Activated CD4-positive, alpha-beta T cell treated with anti-CD3 and anti-CD28 coated beads, Interleukin-2, amount 50 U/mL, for 1 hour (primary cell): ENCODE data around the gene SASH1.

Experiments
- DNase-seq: peaks from one replicate; pipeline ENCODE4 v3.0.0-alpha.2; 2020

The SASH1 gene

DNA sequence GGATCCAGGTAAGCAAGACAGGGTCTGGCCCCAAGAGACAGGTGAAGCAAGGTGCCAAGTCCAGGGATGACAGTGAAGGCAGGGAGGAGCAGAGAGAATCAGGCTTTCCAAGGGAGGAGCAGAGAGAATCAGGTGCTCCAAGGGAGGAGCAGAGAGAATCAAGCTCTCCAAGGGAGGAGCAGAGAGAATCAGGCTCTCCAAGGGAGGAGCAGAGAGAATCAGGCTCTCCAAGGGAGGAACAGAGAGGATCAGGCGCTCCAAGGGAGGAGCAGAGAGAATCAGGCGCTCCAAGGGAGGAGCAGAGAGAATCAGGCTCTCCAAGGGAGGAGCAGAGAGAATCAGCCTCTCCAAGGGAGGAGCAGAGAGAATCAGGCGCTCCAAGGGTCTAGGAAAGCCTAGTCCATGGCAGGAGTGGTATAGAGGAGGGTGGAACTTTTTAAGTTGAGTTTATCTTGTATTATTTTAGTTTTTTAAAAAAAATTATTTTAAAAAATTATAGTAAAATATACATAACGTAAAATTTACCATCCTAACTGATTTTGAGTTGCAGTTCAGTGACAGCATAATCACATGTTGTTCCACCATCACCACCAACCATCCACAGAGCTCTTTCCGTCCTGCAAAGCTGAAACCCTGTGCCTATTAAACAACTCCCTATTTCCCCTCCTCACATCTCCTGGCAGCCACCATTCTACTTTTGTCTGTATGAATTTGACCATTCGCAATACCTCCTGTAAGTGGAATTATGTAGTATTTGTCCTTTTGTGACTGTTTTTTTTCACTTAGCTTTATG lies 64.1 kb downstream of the SASH1 start:
- no peak for DNase-seq

DNA sequence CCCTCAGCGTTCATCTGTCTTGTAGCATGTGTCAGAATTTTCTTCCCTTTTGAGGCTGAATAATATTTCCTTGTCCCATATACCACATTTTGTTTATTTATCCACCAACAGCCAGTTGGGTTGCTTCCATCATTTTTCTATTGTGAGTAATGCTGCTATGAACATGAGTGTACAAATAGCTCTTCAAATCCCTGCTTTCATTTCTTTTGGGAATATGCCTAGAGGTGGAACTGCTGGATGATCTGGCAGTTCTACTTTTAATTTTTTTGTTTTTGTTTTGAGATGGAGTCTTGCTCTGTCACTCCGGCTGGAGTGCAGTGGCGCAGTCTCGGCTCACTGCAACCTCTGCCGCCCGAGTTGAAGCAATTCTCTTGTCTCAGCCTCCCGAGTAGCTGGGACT lies 64.7 kb downstream of the SASH1 start:
- DNase-seq, result no peak

DNA sequence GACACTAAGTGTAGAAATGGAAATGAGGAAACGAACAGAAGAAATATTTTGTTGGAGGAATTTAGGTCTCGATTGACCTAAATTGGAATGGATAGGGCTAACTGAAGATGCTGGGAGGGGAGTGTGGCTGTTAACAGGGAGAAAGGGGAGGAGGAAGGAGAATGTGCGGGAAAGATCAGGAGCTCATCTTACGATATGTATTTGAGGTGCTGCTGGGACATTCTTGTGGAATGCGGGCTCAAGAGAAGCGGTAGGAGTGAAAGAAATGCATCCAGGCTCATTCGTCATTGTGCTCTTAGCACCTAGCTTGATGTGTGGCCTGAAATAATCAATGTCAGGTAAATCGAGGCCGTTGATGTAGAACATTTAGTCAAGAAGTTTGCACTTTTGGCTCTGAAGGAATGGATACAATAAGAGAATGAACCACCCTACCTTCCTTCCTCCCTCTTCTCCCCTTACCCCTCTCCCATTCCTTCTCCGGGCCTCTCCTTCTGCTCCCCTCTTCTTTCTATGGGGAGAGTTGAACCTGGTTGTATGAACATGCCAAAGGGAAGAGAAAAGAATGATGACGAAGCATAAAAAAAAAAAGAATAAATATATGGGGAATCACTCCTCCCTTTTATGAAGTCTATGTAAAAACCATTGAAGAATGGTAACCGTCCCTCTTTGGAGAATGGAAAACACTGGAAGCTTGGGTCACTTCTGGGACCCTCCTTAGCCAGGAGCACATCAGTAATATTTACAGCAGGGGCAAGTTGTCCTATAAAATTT lies 70.9 kb downstream of the SASH1 start:
- no peak for DNase-seq

DNA sequence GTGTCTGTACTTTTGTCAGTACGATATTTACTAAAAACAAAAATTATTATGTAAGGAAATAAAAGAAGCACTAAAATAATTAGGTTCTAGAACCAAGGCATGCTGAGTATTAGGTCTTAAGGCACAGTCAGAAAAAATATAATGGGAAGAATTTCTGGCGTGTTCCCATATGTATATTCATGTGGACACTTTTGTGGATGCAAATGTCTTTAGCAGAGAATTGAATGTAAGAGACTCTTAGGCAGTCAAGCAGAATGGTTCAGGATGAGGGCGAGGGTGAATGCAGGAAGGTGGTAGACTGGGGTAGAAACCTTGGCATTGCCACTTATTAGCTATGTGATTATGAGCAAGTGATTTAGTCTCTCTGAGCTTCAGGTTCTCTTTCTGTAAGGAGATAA lies 71.5 kb downstream of the SASH1 start:
- no peak for DNase-seq

DNA sequence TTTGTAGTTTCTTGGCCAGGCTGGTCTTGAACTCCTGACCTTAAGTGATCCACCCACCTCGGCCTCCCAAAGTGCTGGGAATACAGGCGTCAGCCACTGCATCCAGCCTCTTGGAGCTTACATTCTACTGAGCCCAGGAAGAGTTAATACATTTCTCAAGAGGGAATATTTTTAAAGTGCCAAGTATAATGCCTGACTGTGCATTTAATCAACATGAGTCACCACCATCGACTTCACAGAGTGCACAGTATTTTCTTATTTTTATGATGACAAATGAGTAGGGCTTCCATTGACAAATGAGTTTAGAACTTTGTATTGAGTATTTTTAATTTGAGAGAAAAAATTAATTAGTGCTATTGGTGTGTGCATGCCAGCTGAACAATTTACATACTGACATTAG lies 72.2 kb downstream of the SASH1 start:
- DNase-seq, result no peak

DNA sequence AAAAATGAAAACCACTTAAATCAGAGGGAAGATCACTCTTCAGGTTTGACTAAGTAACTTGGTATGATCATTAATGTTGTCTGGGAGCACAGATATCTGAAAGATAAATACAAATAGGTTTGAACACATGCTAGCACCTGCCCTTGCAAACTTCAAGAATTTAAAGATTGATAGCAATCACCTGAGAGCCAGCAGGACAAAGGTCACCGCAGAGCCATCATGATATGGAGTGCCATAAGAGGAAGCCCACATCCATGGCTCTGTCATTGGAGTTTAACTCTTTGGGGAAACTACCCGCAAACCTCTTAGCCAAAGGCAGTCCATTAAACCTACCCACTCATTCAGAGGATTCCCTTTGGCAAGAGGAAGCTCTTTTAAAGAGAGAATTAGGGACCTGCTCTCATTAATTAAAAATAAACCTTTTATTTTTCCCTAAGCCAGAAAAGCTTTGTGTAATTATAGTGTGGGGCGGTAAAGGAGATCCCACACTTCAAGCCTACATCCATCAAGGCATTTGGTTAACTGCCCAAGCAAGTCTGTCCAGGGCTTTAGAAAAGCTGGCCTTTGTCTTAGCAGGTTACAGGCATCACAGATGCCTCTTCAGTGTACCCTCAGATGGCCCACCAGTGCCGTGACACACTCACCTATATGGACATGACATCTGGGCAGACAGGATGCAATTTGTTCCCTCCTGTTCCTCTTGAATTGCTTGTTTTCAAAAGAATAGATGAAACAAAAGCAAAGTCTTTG lies 73.0 kb downstream of the SASH1 start:
- DNase-seq, result no peak

DNA sequence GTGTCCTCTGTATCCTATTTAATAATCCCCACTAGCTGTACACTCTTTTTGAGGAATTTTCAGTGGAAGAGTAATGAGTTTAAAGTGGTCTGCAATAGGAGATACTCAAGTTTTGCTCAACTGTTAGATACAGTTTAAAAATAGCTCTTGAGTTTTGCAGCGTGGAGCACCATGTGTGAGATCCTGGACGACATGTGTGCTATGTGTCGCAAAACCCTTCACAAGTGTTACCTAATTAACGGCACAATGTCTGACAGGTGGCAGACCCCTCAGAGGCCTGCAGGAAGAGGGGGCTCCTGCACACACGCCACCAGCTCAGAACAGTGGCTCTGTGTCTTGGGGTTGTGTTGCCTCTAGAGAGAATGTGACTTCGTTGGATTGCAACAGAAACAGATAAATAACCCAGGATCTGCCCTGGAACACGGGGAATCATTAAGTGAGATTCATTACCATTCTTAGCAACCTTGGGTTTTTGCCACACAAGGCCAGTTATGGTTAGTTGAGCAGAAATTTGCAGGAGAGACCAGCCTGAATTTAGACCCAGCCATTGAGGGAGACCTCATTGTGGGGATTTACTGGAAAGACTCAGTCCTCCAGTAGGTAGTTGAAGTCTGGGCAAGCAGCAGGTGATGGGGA lies 73.8 kb downstream of the SASH1 start:
- no peak for DNase-seq

DNA sequence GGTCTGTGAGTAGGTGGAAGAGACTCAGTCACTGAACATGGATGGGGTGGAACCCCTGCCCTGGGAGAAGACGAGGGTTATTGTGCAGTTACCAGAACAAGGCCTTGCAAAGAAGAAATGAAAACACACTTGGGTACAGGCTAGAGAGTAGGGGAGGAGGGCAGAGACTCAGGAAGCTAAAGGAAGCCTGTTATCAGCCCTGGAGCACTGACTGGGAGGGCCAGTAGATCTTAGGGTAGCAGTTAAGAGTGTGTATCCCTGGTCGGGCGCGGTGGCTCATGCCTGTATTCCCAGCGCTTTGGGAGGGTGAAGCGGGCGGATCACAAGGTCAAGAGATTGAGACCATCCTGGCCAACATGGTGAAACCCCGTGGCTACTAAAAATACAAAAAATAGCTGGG lies 74.4 kb downstream of the SASH1 start:
- DNase-seq, result no peak

DNA sequence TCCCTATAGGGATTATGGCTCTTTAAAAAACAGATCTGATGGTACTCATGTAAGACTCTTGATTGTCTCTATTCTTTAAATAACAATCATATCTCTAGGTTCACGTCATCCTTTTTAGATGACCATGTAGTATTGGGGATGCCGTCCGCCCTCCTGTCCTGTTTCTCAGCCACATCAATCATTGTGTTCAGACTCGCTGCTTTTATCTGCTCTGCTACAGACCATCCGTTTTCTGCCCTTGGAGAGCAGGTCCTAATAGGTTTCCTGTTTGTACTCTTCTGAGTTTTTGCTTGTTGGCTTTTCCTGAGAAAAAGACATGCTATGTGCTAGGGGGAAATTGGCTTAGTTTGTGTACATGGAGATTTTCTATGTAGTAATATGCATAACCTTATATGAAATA lies 76.8 kb downstream of the SASH1 start:
- DNase-seq, result no peak

DNA sequence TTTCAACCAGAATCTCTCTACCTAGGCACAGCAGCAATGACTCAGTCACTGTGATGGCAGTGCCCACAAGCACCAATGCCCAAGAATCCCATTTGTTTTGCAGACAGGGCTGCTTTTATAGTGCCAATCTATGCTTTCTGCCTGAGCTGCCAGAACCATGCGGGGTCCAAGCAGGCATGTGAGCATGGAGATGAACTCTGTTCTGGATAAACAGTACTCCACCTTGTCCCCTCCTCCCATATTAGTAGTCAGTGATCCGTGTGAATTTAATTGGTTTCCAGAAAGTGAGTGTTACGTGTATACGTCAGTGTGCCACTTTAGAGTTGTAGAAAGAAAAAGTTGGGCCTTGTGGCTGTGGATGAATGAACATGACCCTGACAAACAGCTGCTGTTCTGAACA lies 79.4 kb downstream of the SASH1 start:
- DNase-seq, result no peak

DNA sequence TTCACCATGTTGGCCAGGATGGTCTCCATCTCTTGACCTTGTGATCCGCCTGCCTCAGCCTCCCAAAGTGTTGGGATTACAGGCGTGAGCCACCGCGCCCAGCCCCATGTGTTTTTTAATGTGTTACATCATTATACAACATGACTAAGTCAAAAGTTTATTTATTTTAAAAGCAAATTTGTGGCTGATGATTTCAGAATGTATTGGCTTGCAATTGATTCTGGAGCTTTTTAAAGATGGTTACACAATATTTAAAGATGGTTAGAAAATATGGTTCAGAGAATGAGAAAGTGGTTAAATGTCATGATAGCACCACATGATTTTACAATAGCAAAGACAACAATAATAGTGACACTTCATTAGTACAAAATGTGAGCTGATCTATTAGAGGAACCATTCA lies 80.5 kb downstream of the SASH1 start:
- DNase-seq, result no peak

DNA sequence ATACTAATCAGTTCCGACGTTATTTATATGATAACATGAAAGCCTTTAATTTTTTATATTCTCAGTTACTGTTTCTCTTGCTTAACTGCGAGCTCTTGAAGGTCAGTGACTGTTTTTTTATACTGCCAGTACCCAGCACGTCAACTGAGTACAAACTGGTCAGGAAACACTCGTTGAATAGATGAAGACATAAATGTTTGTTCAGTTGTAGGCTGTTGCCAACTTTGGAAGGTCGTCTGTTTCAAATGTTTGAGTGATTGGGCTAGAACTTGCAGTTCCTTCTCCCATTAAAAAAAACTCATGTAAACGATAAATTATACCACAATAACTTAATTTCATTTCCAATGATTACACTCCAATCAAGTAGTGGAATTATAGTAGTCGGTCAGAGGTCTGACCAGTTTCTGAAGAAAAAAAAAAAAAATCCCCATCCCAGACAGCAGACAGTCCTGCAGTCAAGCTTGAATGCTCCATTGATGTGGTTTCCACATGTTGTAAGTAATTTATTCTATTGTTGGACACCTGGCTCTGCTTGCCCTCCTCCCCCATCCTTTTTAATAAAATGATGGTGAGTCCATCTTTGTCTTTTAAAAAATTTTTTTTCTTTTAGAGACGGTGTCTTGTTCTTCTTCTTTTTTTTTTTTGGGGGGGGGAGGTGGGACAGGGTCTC lies 81.1 kb downstream of the SASH1 start:
- DNase-seq, result no peak

DNA sequence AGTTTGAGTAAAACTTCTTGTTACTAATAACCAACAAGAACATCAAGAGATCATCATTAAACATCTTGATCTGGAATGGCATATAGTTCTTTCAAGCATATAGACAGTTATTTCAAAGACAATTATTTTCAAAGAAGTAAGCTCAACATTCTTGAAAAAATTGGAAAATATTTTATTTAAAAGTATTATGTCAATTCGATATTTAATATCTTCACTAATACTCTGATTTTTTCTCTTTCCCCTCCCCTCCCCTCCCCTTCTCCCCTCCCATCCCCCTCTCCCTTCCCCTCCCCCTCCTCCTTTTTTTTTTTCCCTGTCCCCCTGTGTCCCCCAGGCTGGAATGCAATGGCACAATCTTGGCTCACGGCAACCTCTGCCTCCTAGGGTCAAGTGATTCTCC lies 82.8 kb downstream of the SASH1 start:
- DNase-seq, result no peak

DNA sequence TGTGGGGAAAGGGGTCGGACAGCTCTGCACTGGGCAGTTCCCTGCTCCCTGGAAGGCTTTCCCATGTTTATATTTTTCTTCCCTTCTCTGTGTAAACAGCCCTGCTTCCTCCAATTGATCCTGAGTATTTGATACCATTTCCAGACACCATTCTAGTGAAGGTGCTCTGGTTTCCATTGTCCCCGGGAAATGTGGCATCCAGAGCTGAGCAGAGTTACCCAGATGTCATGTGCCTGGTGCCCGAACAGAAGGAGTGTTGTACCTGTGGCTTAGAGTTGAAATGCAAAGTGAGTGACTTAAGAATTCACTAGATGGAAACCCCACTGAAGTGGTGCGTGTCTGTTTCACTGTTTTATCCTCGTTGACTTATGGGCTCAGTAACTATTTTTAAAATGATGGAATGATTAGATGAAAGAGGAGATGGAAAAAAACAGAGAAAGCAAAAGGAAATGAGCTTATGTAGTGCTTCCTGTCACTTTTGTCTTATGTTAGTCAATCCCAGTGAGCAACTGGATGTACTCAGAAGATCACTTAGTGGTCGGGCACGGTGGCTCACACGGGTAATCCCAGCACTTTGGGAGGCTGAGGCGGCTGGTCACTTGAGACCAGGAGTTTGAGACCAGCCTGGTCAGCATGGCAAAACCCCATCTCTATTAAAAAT lies 83.8 kb downstream of the SASH1 start:
- DNase-seq, result no peak

DNA sequence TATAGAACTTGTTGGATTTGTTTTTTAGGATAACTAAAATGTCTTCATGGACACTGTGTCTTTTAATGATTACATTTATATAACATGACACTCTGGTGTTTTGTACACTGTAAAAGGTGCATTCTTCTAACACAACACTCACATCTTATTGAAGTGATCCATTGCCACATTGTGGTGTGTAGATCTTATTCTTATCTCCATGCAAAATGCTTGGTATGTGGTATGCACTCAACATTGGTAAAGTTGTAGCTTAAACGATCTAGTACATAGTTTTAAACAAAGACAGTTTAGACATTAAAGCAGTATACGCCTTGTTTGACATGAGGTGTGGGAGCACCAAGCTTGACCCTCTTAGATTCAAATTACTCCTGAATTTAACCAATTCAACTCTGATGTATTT lies 84.7 kb downstream of the SASH1 start:
- no peak for DNase-seq

DNA sequence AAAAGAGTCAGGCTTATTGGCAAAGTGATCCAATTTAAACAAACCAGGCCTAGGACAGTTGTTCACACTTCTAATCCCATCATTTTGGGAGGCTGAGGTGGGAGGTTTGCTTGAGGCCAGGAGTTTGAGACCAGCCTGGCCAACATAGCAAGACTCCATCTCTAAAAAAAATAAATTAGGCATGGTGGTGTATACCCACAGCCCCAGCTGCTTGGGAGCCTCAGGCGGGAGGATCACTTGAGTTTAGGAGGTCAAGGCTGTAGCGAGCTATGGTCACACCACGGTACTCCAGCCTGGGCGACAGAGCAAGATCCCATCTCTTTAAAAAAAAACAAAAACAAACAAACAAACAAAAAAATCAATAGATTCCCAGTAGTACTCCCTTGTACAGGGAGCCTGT lies 86.8 kb downstream of the SASH1 start:
- no peak for DNase-seq

DNA sequence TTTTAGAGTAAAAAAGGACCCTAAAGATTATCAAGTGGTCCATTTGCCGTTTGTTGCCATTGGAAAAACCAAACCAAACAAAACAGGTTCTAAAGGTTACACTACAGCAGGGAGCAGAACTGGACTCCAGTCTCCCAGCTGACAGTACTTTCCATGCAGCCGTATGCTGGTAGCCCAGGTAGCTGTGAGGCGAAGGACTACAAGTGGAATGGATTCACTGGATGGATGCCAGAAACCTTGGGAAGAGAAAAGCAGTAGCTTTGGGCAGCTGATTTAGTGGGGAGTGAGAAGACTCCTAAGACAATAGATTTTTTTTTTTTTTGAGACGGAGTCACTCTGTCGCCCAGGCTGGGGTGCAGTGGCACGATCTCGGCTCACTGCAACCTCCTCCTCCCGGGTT lies 88.3 kb downstream of the SASH1 start:
- DNase-seq, result no peak

DNA sequence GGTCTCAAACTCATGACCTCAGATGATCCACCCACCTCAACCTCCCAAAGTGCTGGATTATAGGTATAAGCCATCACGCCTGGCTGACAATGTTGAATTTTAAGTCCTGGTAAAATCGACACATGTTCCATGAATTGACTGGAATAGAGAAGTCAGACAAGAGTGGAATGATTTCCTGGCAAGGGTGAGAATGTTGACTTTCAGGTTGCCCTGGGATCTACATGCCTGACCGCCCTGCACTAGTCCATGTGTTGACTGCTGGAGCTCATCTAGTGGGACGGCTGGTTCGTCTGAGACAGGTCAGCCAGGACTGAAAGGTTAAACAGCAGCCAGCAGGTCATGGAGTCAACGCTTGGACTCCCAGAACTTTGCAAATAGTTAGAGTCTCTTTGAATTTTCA lies 88.8 kb downstream of the SASH1 start:
- no peak for DNase-seq

DNA sequence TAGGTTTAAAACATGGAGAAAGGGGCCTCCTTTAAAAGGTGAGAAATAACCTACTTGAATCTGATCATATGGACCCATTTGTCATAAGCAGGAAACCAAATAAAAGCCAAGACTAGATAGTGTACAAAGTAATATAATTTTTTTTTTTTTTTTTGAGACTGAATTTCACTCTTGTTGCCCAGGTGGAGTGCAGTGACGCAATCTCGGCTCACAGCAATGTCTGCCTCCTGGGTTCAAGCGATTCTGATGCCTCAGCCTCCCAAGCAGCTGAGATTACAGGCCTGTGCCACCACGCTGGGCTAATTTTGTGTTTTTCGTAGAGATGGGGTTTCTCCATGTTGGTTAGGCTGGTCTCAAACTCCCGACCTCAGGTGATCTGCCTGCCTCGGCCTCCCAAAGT lies 89.2 kb downstream of the SASH1 start:
- no peak for DNase-seq

DNA sequence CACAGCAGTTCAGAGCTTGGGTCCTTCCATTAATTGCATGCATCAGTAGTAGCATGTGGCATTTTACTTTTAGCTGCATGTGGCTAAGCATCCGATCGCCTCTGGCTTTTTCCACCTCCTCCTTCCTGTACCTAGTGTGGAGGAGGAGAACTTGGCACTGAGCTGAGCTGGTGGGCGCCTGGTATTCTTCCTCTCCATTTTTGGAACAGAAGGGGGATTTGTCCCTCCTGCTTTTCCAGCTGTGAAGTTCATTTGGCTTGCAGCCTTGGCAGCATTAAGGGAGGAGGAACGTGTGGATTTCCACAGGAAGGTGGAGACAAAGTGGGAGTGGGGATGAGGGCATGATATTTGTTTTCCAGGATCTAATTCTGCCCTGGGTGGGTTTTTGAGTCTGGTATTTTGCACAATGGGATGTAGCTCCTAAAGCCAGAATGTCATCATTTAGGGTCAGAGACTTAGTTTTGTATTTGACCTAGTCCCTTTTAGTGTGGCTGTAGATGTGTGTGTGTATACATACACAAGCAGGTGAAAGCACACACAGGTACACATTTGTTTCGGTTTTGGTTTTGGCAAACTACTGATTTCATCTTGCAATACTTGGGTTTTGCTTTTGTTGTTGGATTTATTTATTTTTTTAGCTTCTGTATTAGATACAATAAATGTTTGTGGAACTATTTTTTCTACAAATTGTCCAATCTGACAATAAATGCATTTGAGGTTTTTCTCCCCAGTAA lies 90.0 kb downstream of the SASH1 start:
- no peak for DNase-seq

DNA sequence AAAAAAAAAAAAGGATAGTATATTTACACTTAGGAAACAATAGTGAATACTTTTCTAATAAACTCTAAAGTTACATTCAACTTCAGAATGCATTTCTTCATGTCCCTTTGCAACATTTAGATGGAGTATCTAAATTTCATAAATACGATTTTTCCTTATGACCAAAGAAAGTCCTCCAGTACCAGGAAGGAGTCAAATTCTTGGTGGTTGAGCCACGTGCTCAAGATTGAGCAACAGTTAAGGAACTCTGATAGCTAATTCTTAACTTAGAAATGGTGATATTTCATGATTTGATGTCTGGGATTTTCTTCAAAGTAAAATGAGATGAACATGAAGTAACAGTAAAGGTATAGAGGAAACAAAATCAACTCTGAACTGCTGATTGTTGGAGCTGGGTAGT lies 92.7 kb downstream of the SASH1 start:
- no peak for DNase-seq

DNA sequence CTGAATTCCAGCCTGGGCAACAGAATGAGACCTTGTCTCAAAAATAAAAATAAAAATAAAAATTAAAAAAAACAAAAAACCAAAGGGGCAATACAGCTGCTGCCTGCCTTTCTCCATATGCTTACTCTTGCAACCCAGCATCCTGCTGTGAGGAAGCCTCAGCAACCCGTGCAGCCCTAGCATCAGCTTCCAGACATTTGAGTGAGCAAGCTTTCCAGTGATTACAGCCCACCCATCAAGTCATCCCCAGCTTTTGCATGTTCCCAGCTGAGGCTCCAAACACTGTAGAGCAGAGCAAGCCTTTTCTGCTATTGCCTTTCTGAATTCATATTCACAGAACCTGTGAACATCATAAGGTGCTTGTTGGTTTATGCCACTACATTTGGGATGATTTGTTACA lies 93.8 kb downstream of the SASH1 start:
- no peak for DNase-seq
